Spinal cord (tissue), 10 donors: ENCODE results near the gene NDFIP2. TPM values are rescaled to one million over a fixed set of nuclear protein-coding genes. Genes with fewer than 3 reads are reported as not detected.
A peak's percentile ranks its signal among the peaks of the same experiment; 100 is the strongest.
"Not testable (repeated sequence)": the region's sequence is repeated elsewhere in the genome, so short reads cannot be mapped to it uniquely, and the experiment has no call there.

Source experiments
- DNase-seq, 6 donors: peaks; one replicate each; pipeline versions ENCODE4 v3.0.0 to v3.0.0-alpha.2; 2013 to 2015; ENCODE audit warnings: low spot score in 6 of 6, low read depth in 4 of 6
- H3K27ac ChIP-seq: one replicate; pipeline ENCODE4 v1.5.1; 2013; ENCODE audit warnings: low read depth, low read length, control low read depth
- H3K27me3 ChIP-seq: one replicate; pipeline ENCODE4 v1.6.1; 2013; ENCODE audit warnings: low read length; ENCODE audit not compliant: control insufficient read depth, insufficient read depth
- H3K36me3 ChIP-seq: one replicate; pipeline ENCODE4 v1.6.1; 2013; ENCODE audit warnings: low read length; ENCODE audit not compliant: control insufficient read depth, insufficient read depth
- H3K4me1 ChIP-seq: one replicate; pipeline ENCODE4 v1.6.1; 2013; ENCODE audit warnings: low read length; ENCODE audit not compliant: control insufficient read depth, insufficient read depth
- H3K4me3 ChIP-seq: one replicate; pipeline ENCODE4 v1.5.1; 2013; ENCODE audit warnings: low read depth, low read length, control low read depth
- H3K9me3 ChIP-seq: one replicate; pipeline ENCODE4 v1.6.1; 2013; ENCODE audit warnings: low read length; ENCODE audit not compliant: control insufficient read depth, insufficient read depth
- WGBS: methylation state at CpG from one replicate; pipeline ENCODE4 v1.1.5; 2013; ENCODE audit warnings: missing lambda C conversion rate; ENCODE audit not compliant: insufficient coverage; 5-methylcytosine and 5-hydroxymethylcytosine counted together
- polyA plus RNA-seq, 2 donors: library from polyadenylated mRNA; unstranded; fragments of 120-200 nt; gene quantifications; one replicate each; pipeline ENCODE4 v1.2.1, GENCODE V29; 2013; ENCODE audit not compliant: insufficient read length in 2 of 2
- total RNA-seq, 2 donors: library from RNA; depleted of rRNA in 1 of 2; stranded (reverse); fragments of 120-200 nt in 1 of 2; fragments of >200 nt in 1 of 2; gene quantifications; one replicate each; pipeline versions ENCODE4 v1.2.3 to v1.2.4, GENCODE V29; 2013 to 2014
- donor health status: healthy.

The NDFIP2 gene
- total and polyA plus RNA-seq, 4 donors, result 33.4 to 62.5 (median 37.1) TPM

DNA sequence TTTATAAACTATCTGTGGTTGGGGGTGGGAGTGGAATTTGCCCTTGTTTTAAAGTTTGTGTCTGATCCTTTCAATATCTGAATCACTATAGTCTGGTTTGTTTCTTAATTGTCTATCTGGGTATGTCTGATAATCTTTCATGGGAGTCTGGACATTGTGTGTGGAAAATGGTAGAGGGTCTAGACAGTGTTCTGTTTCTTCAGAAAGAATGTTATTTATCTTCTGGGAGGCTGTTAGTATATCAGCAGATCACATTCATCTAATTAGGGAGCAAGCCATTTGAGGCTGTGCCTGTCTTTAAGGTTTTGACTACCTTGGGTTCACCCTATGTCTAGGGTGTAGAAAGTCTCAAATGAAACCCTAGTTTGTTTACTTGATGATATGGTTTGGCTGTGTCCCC lies 110.5 kb downstream of the NDFIP2 start:
- no peaks in the 10 kb centered on the region for H3K36me3 ChIP-seq
- H3K4me1 ChIP-seq, result no peaks in the 10 kb centered on the region
- no peak for DNase-seq
- no peak overlapping the region for H3K4me3 ChIP-seq
- no peaks in the 10 kb centered on the region for H3K27me3 ChIP-seq
- H3K27ac ChIP-seq, result no peak overlapping the region
- H3K9me3 ChIP-seq, result no peaks in the 10 kb centered on the region

DNA sequence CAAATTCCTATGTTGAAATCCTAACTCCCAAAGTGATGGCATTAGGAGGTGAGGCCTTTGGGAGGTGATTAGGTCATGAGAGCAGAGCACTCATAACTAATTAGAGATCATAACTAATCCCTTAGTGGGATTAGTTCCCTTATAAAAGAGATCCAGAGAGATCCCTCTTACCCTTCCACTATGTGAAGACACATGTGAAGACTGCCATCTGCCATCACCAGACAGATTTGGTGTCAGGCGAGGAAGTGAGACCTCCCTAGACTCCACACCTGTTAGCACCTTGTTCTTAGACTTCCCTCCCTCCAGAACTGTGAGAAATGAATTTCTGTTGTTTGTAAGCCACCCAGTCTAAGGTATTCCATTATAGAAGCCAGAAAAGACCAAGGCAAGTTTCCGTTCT lies 112.2 kb downstream of the NDFIP2 start:
- Histone ChIP-seq H3K27me3 (no peaks in the 10 kb centered on the region), H3K9me3 (no peaks in the 10 kb centered on the region), H3K4me1 (no peaks in the 10 kb centered on the region), H3K4me3 (no peak overlapping the region), H3K27ac (no peak overlapping the region), H3K36me3 (no peaks in the 10 kb centered on the region)
- no CpG with 5 or more reads among the region's 2 CpGs for WGBS
- DNase-seq, result no peak

DNA sequence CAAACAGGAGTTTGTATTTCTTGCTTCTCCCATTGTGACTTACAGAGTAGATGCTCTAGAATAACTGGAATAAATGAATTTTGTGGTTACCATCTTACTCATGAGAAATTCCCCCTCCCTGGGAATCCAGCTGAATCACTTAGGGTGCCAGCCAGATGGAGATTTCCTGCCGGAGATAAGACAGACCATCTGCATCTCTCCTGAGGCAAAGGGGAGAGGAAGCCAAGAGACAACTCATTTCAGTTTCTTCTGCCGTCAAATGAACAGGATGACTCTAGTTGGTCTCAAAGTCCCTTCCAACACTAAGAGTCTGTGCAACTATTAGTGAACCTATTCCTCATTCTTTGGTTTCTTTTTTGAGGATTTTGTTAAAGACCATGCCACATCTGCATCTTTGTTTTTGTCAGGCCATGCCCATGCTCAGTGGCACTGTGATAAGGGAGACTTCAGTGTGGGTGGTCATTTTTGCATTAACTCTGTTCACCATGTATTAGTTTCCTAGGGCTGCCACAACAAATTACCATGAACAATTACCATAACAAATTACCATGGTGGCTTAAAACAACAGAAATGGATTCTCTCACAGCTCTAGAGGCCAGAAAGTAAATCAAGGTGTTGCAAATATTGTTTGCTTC lies 112.8 kb downstream of the NDFIP2 start:
- no peak overlapping the region for H3K4me3 ChIP-seq
- no CpG with 5 or more reads among the region's 2 CpGs for WGBS
- H3K9me3 ChIP-seq, result no peaks in the 10 kb centered on the region
- no peaks in the 10 kb centered on the region for H3K27me3 ChIP-seq
- H3K4me1 ChIP-seq, result no peaks in the 10 kb centered on the region
- DNase-seq, result peak in 1 of 6 donors; percentile 12
- H3K27ac ChIP-seq, result no peak overlapping the region
- H3K36me3 ChIP-seq, result no peaks in the 10 kb centered on the region

DNA sequence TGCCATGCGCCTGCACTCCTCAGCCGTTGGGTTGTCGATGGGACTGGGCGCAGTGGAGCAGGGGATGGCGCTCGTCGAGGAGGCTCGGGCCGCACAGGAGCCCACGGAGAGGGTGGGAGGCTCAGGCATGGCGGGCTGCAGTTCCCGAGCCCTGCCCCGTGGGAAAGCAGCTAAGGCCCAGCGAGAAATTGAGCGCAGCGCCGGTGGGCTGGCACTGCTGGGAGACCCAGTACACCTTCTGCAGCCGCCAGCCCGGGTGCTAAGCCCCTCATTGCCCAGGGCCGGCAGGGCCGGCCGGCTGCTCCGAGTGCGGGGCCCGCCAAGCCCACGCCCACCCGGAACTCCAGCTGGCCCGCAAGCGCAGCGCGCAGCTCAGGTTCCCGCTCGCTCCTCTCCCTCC lies 119.2 kb downstream of the NDFIP2 start:
- 97% methylated on average over 33 of the region's 33 CpGs for WGBS
- H3K36me3 ChIP-seq, H3K27ac ChIP-seq, H3K4me1 ChIP-seq, H3K4me3 ChIP-seq, H3K27me3 ChIP-seq, DNase-seq, H3K9me3 ChIP-seq: not testable (repeated sequence)

DNA sequence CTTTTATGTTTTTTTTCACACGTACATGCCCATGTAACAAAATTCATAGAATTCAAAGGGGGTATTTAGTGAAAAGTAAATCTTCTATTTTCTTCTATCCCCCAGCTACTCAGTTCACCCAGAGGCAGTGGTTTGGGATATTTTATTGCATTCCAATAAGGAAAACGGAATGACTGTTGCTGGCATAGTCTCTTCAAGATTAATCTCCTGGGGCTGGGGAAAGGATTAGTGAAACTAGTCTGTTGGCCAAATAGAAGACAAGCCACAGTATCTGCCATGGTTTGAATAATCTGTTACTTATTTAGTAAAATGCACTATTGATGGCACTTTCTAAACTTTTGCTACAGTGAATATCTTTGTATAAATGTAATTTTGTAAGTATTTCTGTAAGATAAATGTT lies 122.0 kb downstream of the NDFIP2 start:
- Histone ChIP-seq H3K27ac (no peak overlapping the region), H3K9me3 (no peaks in the 10 kb centered on the region), H3K4me3 (no peak overlapping the region), H3K36me3 (no peaks in the 10 kb centered on the region), H3K4me1 (no peaks in the 10 kb centered on the region), H3K27me3 (no peaks in the 10 kb centered on the region)
- no CpG with 5 or more reads among the region's 2 CpGs for WGBS
- no peak for DNase-seq

DNA sequence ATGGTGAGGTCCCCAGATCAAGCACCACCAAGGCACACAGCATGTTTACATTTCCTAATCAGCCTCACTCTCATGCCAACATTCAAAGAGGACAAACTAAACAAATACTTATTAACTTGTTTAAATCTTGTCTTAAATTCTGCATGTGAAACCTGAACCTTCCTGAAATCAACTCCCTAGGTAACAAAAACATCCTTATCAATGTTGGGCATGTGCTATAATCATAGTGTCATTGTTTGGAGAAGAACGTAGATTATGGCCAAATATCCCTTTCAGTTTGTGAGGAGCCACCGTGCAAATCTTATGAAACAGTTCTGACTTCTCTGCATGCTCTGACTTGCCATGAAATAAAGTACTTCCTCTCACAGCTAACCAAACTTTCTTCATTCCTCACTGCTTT lies 123.8 kb downstream of the NDFIP2 start:
- DNase-seq, result no peak
- no peaks in the 10 kb centered on the region for H3K9me3 ChIP-seq
- WGBS, result no CpG with 5 or more reads among the region's 2 CpGs
- H3K36me3 ChIP-seq, result no peaks in the 10 kb centered on the region
- no peak overlapping the region for H3K4me3 ChIP-seq
- H3K4me1 ChIP-seq, result no peaks in the 10 kb centered on the region
- no peaks in the 10 kb centered on the region for H3K27me3 ChIP-seq
- H3K27ac ChIP-seq, result no peak overlapping the region

Other genes starting within 250 kb of the NDFIP2 start
- 10 to 100 TPM; 37.9 to 60.5 TPM for gene RBM26, start 74.9 kb upstream of the NDFIP2 start, total RNA-seq
- 10 to 100 TPM; 62.1 to 70.2 TPM for gene RBM26, start 74.9 kb upstream of the NDFIP2 start, polyA plus RNA-seq